GM23338 (cell line): ENCODE data around the gene RAB31. TPM values are rescaled to one million over a fixed set of nuclear protein-coding genes. Genes with fewer than 3 reads are reported as not detected.

Experiments
- ATAC-seq: fragments of 200-7000 bp; cut with Tn5 transposase; 3 replicates; pipeline ENCODE4 v1.9.1; 2020
- DNase-seq: peaks from one replicate; pipeline ENCODE4 v3.0.0-alpha.2; 2015; ENCODE audit warnings: low spot score
- H2AFZ ChIP-seq: fragments of 200-600 bp; sonication (generic); 2 replicates; pipeline ENCODE4 v1.8.0; 2016; ENCODE audit warnings: antibody characterized with exemption, mild to moderate bottlenecking, moderate library complexity
- H3F3A ChIP-seq: fragments of 200-600 bp; sonication (generic); replicated peaks from 2 replicates; pipeline ENCODE4 v1.8.0; 2017; ENCODE audit warnings: antibody characterized with exemption, mixed run types, low read depth
- H3K27ac ChIP-seq: fragments of 200-600 bp; sonication (generic); 2 replicates; pipeline ENCODE4 v1.6.1; 2016; ENCODE audit warnings: low read depth
- H3K27me3 ChIP-seq: fragments of 200-600 bp; sonication (generic); 2 replicates; pipeline ENCODE4 v1.8.0; 2016; ENCODE audit warnings: mild to moderate bottlenecking, mixed run types, moderate library complexity; ENCODE audit not compliant: insufficient read depth
- H3K36me3 ChIP-seq: fragments of 200-600 bp; sonication (generic); 2 replicates; pipeline ENCODE4 v1.8.0; 2016; ENCODE audit warnings: mild to moderate bottlenecking; ENCODE audit not compliant: insufficient read depth
- H3K4me1 ChIP-seq: fragments of 200-600 bp; sonication (generic); 2 replicates; pipeline ENCODE4 v1.8.0; 2016; ENCODE audit warnings: mild to moderate bottlenecking, moderate library complexity; ENCODE audit not compliant: insufficient read depth
- H3K4me2 ChIP-seq: fragments of 200-600 bp; sonication (generic); 2 replicates; pipeline ENCODE4 v1.7.1; 2017; ENCODE audit warnings: mixed run types
- H3K4me3 ChIP-seq: fragments of 200-600 bp; sonication (generic); 2 replicates; pipeline ENCODE4 v1.6.1; 2016; ENCODE audit warnings: mixed run types
- H3K79me2 ChIP-seq: fragments of 200-600 bp; sonication (generic); replicated peaks from 2 replicates; pipeline ENCODE4 v1.8.0; 2017; ENCODE audit warnings: mild to moderate bottlenecking; ENCODE audit not compliant: insufficient read depth
- H3K9me2 ChIP-seq: fragments of 200-600 bp; sonication (generic); 2 replicates; pipeline ENCODE4 v1.8.0; 2017; ENCODE audit not compliant: insufficient read depth
- H4K20me1 ChIP-seq: fragments of 200-600 bp; sonication (generic); replicated peaks from 2 replicates; pipeline ENCODE4 v1.8.0; 2017; ENCODE audit warnings: mild to moderate bottlenecking; ENCODE audit not compliant: insufficient read depth
- H3K27ac Mint-ChIP-seq: 2 replicates; pipeline ENCODE4 v1.8.0; 2020; ENCODE audit warnings: inconsistent platforms, mild to moderate bottlenecking, moderate library complexity, mixed read lengths
- H3K27me3 Mint-ChIP-seq: 3 replicates; pipeline ENCODE4 v1.8.0; 2022; ENCODE audit warnings: low read depth, mild to moderate bottlenecking, moderate library complexity, mixed read lengths, inconsistent platforms; ENCODE audit not compliant: insufficient read depth, poor library complexity
- H3K36me3 Mint-ChIP-seq: 3 replicates; pipeline ENCODE4 v1.8.0; 2021; ENCODE audit warnings: low read depth, mild to moderate bottlenecking, inconsistent platforms, moderate library complexity, mixed read lengths
- H3K4me1 Mint-ChIP-seq: 3 replicates; pipeline ENCODE4 v1.8.0; 2020; ENCODE audit warnings: mild to moderate bottlenecking, inconsistent platforms, mixed read lengths
- H3K4me3 Mint-ChIP-seq: 3 replicates; pipeline ENCODE4 v1.8.0; 2021; ENCODE audit warnings: moderate library complexity, mild to moderate bottlenecking, inconsistent platforms, mixed read lengths
- H3K9me3 Mint-ChIP-seq: 3 replicates; pipeline ENCODE4 v1.8.0; 2020; ENCODE audit warnings: moderate library complexity, mild to moderate bottlenecking, inconsistent platforms, mixed read lengths
- CREB1 ChIP-seq: fragments of 250-450 bp; sonication (Bioruptor Pico); IDR thresholded peaks from 2 replicates; pipeline ENCODE4 v1.5.0; 2020; ENCODE audit warnings: low read depth, mild to moderate bottlenecking, moderate library complexity
- CTCF ChIP-seq, 2 experiments: fragments of 200-600 bp in 1 of 2; sonication (generic) in 1 of 2; conservative IDR thresholded peaks; 2 replicates each; pipeline versions ENCODE4 v1.5.1 to v1.6.1; 2016 to 2017; ENCODE audit warnings: antibody characterized with exemption in 2 of 2, low read depth in 2 of 2, mild to moderate bottlenecking in 2 of 2, moderate library complexity in 1 of 2
- ETS1 ChIP-seq: IDR thresholded peaks from 2 replicates; pipeline ENCODE4 v1.6.1; 2016; ENCODE audit warnings: antibody characterized with exemption
- EZH2 ChIP-seq: fragments of 200-600 bp; sonication (generic); IDR thresholded peaks from one replicate; pipeline ENCODE4 v1.8.0; 2017; ENCODE audit warnings: antibody characterized with exemption, mild to moderate bottlenecking, low read depth; ENCODE audit not compliant: unreplicated experiment
- POLR2AphosphoS5 ChIP-seq: IDR thresholded peaks from 2 replicates; pipeline ENCODE4 v1.6.1; 2016; ENCODE audit warnings: antibody characterized with exemption, low read depth
- REST ChIP-seq: IDR thresholded peaks from one replicate; pipeline ENCODE4 v1.6.1; 2018; ENCODE audit warnings: antibody characterized with exemption; ENCODE audit not compliant: unreplicated experiment
- STAT1 ChIP-seq: IDR thresholded peaks from one replicate; pipeline ENCODE4 v1.6.1; 2016; ENCODE audit warnings: antibody characterized with exemption; ENCODE audit not compliant: unreplicated experiment
- ZNF331 ChIP-seq: fragments of 250-450 bp; sonication (Bioruptor Pico); IDR thresholded peaks from 2 replicates; pipeline ENCODE4 v1.5.0; 2020; ENCODE audit warnings: low read depth, mild to moderate bottlenecking, moderate library complexity
- polyA plus RNA-seq: library from polyadenylated mRNA; unstranded; fragments of >200 nt; fragmentation: Nextera tagmentation; extraction: Ambion mirVana; gene quantifications from 2 replicates; pipeline ENCODE4 v1.2.1, GENCODE V29; 2016
- total RNA-seq: library from RNA; depleted of rRNA; stranded (reverse); fragments of >200 nt; shearing (Covaris generic); gene quantifications from 2 replicates; pipeline ENCODE4 v1.2.3, GENCODE V29; 2014

The RAB31 gene
- total and polyA plus RNA-seq, 2 experiments from 2014 or later: 33.8 to 46.1 TPM

GRCh38 chr18:9829397-9829712, 121.3 kb downstream of the RAB31 start (continued):
- no peak for TF ChIP-seq ETS1
- TF ChIP-seq REST: no peak
- no peak for TF ChIP-seq EZH2
- no peak for TF ChIP-seq CREB1
- no peak for TF ChIP-seq STAT1

- no peaks in the 10 kb centered on the region; the same call in 2 of the 3 replicates for H3K9me3 Mint-ChIP-seq
- Histone ChIP-seq H3K9me2 (peaks cover 10% of the 10 kb centered on the region), H3K27ac (no peak overlapping the region), H3K4me3 (no peak overlapping the region), H3K4me1 (peaks cover 18% of the 10 kb centered on the region), H3K27me3 (no peaks in the 10 kb centered on the region), H3F3A (no peaks in the 10 kb centered on the region), H4K20me1 (no peaks in the 10 kb centered on the region), H3K36me3 (no peaks in the 10 kb centered on the region), H3K4me2 (no peak overlapping the region), H2AFZ (no peak overlapping the region), H3K79me2 (no peaks in the 10 kb centered on the region)
- no peak overlapping the region for H3K27ac Mint-ChIP-seq
- H3K27me3 Mint-ChIP-seq: peaks cover 6% of the 10 kb centered on the region
- no peaks in the 10 kb centered on the region; the same call in 2 of the 3 replicates for H3K36me3 Mint-ChIP-seq
- DNase-seq (no peak), ATAC-seq (no peak)
- no peak for TF ChIP-seq POLR2AphosphoS5
- no peak for TF ChIP-seq ZNF331 (CRISPR knock-in tag)
- TF ChIP-seq CTCF (conservative IDR thresholded peaks at IDR 0.05; ENCODE audit: low read depth in 2 of 2): peak in 1 of 2 experiments; percentile 33; a peak in 1 of 4 replicates
- H3K4me3 Mint-ChIP-seq: no peak overlapping the region
- peaks cover 24% of the 10 kb centered on the region for H3K4me1 Mint-ChIP-seq
These were observed 123.1 kb downstream of the RAB31 start for GRCh38 chr18:9831036-9831722.
